ENCODE data around the gene HJURP. TPM values are rescaled to one million over a fixed set of nuclear protein-coding genes. Genes with fewer than 3 reads are reported as not detected.

The HJURP gene
- polyA plus RNA-seq, 1 of the 3 experiments (the other 2 are of a cell fraction) = 13.2 TPM

DNA sequence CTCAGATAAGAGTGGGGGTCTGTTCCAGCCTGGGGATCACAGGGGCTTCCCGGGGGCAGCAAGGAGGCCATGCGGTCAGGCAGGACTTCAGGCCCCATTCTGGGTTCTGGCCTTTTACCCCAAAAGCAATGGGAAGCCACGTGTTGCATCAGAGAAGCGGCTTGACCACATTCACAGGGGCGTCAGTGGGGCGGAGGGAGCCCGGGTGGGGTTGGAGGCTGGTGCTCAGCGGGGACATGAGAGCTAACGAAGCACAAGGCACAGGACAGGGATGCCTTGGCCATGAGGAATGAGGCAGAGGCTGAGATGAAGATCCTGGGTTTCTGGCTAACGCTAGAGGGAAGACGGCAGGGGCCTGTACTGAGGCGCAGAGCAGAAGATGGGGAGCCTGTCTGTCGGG lies 6.1 kb downstream of the HJURP start:
- Histone ChIP-seq H2AFZ (ENCODE audit: low read depth) (no peak overlapping the region), H3K9ac (no peak overlapping the region), H3F3A (replicated peaks; ENCODE audit: insufficient read depth) (peaks cover 3% of the 10 kb centered on the region), H3K4me1 (ENCODE audit: control insufficient read depth in 1 of 2, insufficient read depth in 2 of 2, low read depth in 1 of 2, low read length in 1 of 2) (peaks cover 11 to 20% of the 10 kb centered on the region in 2 experiments; a peak in 2 of 4 replicates), H4K20me1 (ENCODE audit: insufficient read depth) (peaks cover 28% of the 10 kb centered on the region; the same call in 1 of the 2 replicates), H3K9me2 (no peaks in the 10 kb centered on the region), H3K27ac (ENCODE audit: low read depth in 2 of 2, low read length in 1 of 2) (no peak overlapping the region), H3K4me2 (no peak overlapping the region), H3K36me3 (replicated peaks in 1 of 2; ENCODE audit: control insufficient read depth in 1 of 2, insufficient read depth in 2 of 2, low read length in 1 of 2) (peaks cover 35 to 50% of the 10 kb centered on the region in 2 experiments), H3K9me3 (no peaks in the 10 kb centered on the region), H3K4me3 (ENCODE audit: low read depth in 2 of 2, low read length in 1 of 2) (no peak overlapping the region), H3K27me3 (ENCODE audit: insufficient read depth) (no peaks in the 10 kb centered on the region), H3K79me2 (ENCODE audit: insufficient read depth) (peaks cover 99% of the 10 kb centered on the region)
- CTCF ChIA-PET = interaction anchor here (1.3 kb wide), 1 partner anchor 16 kb away, joined by 8 read pairs; no protein-coding TSS in a partner anchor
- TF ChIP-seq EZH2phosphoT487 (IDR thresholded peaks at IDR 0.05; ENCODE audit: borderline replicate concordance, low read depth) = no peak
- TF ChIP-seq GABPA (IDR thresholded peaks at IDR 0.05; ENCODE audit: low read depth) = no peak
- TF ChIP-seq MXI1 (IDR thresholded peaks at IDR 0.05; ENCODE audit: low read depth, low read length) = no peak
- DNase-seq = no peak
- POLR2A ChIA-PET = no interaction called here
- 97% methylated on average over 13 of the region's 13 CpGs for WGBS (ENCODE audit: low lambda C conversion rate)

DNA sequence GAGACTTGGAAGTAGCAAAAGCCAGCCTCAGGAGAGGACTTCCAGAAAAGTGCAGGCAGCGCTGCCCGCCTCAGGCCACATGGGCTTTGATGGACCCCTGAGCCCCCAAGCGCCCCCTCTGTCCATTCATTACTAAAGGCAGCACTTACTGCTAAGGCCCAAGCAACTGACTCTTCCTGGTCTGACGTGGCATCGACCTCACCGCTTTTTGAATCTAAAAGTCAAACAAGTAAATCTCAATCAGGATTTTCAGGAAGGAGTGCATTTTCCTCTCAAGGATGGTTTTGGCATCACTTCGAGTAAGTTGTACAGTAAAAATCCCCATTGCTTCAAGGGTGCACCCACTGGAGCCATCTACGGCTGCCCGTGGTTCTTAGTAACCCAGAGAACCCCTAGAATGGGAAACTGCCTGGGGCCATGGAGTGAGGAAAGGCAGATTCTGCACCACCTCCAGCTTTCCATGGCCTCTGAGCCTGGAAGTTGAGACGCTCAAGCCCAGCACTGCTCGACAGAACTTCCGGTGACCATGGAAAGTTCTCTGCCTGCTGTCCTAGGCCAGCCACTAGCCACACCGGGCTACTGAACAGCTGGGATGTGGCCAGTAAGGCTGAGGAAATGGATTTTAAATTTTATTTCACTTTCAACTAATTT lies 7.0 kb downstream of the HJURP start:
- ChIA-PET CTCF (interaction anchor here (1.0 kb wide), 1 partner anchor 8 kb away, joined by 3 read pairs; no protein-coding TSS in a partner anchor), POLR2A (no interaction called here)
- H3K4me3 ChIP-seq (ENCODE audit: low read depth in 2 of 2, low read length in 1 of 2) = no peak overlapping the region
- H3K4me2 ChIP-seq = no peak overlapping the region
- peaks cover 8 to 16% of the 10 kb centered on the region in 2 experiments; a peak in 2 of 4 replicates for H3K4me1 ChIP-seq (ENCODE audit: control insufficient read depth in 1 of 2, insufficient read depth in 2 of 2, low read depth in 1 of 2, low read length in 1 of 2)
- no peak overlapping the region for H3K9ac ChIP-seq
- H3K9me3 ChIP-seq = no peaks in the 10 kb centered on the region
- no peak overlapping the region for H3K27ac ChIP-seq (ENCODE audit: low read depth in 2 of 2, low read length in 1 of 2)
- peaks cover 3% of the 10 kb centered on the region for H3F3A ChIP-seq (replicated peaks; ENCODE audit: insufficient read depth)
- no peaks in the 10 kb centered on the region for H3K27me3 ChIP-seq (ENCODE audit: insufficient read depth)
- peaks cover 99% of the 10 kb centered on the region for H3K79me2 ChIP-seq (ENCODE audit: insufficient read depth)
- no peak overlapping the region for H2AFZ ChIP-seq (ENCODE audit: low read depth)
- DNase-seq = no peak
- no peak for TF ChIP-seq USF2 (IDR thresholded peaks at IDR 0.05; ENCODE audit: borderline replicate concordance, low read depth, low read length)
- TF ChIP-seq CHD2 (IDR thresholded peaks at IDR 0.05; ENCODE audit: low read length, partially characterized antibody) = no peak
- TF ChIP-seq TEAD4 (IDR thresholded peaks at IDR 0.05; ENCODE audit: borderline replicate concordance, insufficient read depth) = no peak
- no peak for TF ChIP-seq NRF1 (IDR thresholded peaks at IDR 0.05; ENCODE audit: low read depth, low read length)
- TF ChIP-seq CTCF (IDR thresholded peaks at IDR 0.05) = no peak
- no peak for TF ChIP-seq FOXM1 (IDR thresholded peaks at IDR 0.05; ENCODE audit: low read depth)
- TF ChIP-seq RFX5 (IDR thresholded peaks at IDR 0.05; ENCODE audit: low read length) = no peak
- 94% methylated on average over 7 of the region's 13 CpGs for WGBS (ENCODE audit: low lambda C conversion rate)
- H3K9me2 ChIP-seq = no peaks in the 10 kb centered on the region
- peaks cover 28% of the 10 kb centered on the region; the same call in 1 of the 2 replicates for H4K20me1 ChIP-seq (ENCODE audit: insufficient read depth)
- peaks cover 37 to 55% of the 10 kb centered on the region in 2 experiments for H3K36me3 ChIP-seq (replicated peaks in 1 of 2; ENCODE audit: control insufficient read depth in 1 of 2, insufficient read depth in 2 of 2, low read length in 1 of 2)

All from SK-N-SH (cell line).